HG03442 (cell line): ENCODE results near the gene NCKIPSD.
A peak's percentile ranks its signal among the peaks of the same experiment; 100 is the strongest.

Experiments
- ATAC-seq: cut with Tn5 transposase; IDR thresholded peaks from one replicate; pipeline ENCODE4 v1.9.1; 2021; ENCODE audit warnings: mild to moderate bottlenecking, moderate library complexity; ENCODE audit not compliant: unreplicated experiment

NCKIPSD gene

GRCh38 chr3:48651771-48652170, 33.9 kb downstream of the NCKIPSD start:
- ATAC-seq: no peak

- ATAC-seq: no peak
These were observed 35.0 kb downstream of the NCKIPSD start for GRCh38 chr3:48650723-48651122.

GRCh38 chr3:48648188-48648850, 37.4 kb downstream of the NCKIPSD start:
- ATAC-seq: no peak

- no peak for ATAC-seq
These were observed 38.0 kb downstream of the NCKIPSD start for GRCh38 chr3:48647714-48648113.

GRCh38 chr3:48644898-48645760, 40.6 kb downstream of the NCKIPSD start:
- ATAC-seq: no peak

GRCh38 chr3:48642605-48643004, 43.1 kb downstream of the NCKIPSD start:
- ATAC-seq: no peak

- ATAC-seq: no peak
These were observed 44.3 kb downstream of the NCKIPSD start for GRCh38 chr3:48641396-48641795.

GRCh38 chr3:48639944-48640606, 45.6 kb downstream of the NCKIPSD start:
- no peak for ATAC-seq

- ATAC-seq: no peak
These were observed 48.4 kb downstream of the NCKIPSD start for GRCh38 chr3:48637305-48637704.

- no peak for ATAC-seq
These were observed 49.5 kb downstream of the NCKIPSD start for GRCh38 chr3:48636149-48636655.

- peak; percentile 89 for ATAC-seq
These were observed 50.3 kb downstream of the NCKIPSD start, which contains the start of gene SLC26A6 for GRCh38 chr3:48635222-48636021. SLC26A6 (minus strand) TSS chr3:48635461; CDS start chr3:48635393, 68 bp downstream.

GRCh38 chr3:48634661-48635221, 51.0 kb downstream of the NCKIPSD start:
- ATAC-seq: peak; percentile 15

GRCh38 chr3:48633743-48634142, 52.0 kb downstream of the NCKIPSD start:
- ATAC-seq: no peak

GRCh38 chr3:48633256-48633655, 52.5 kb downstream of the NCKIPSD start:
- ATAC-seq: no peak

- no peak for ATAC-seq
These were observed 53.9 kb downstream of the NCKIPSD start for GRCh38 chr3:48631516-48632448.

GRCh38 chr3:48630833-48631232, 54.9 kb downstream of the NCKIPSD start:
- ATAC-seq: no peak

GRCh38 chr3:48630407-48630806, 55.3 kb downstream of the NCKIPSD start:
- ATAC-seq: no peak

GRCh38 chr3:48629894-48630293, 55.8 kb downstream of the NCKIPSD start:
- ATAC-seq: no peak
